HepG2 (cell line): ENCODE data around the gene NRBF2.

Experiments used
- AGO2 ChIP-seq: fragments of 200-400 bp; formaldehyde crosslinking; optimal IDR thresholded peaks from 2 replicates; pipeline ENCODE3; 2017; ENCODE audit warnings: mild to moderate bottlenecking, low read depth, low read length, moderate library complexity
- CTCF ChIP-seq: sonication (generic); formaldehyde crosslinking; IDR thresholded peaks from 2 replicates; pipeline ENCODE4 v1.5.0; 2020; ENCODE audit warnings: mild to moderate bottlenecking, missing genetic modification reagents, moderate library complexity
- ZFP37 ChIP-seq: sonication (generic); formaldehyde crosslinking; IDR thresholded peaks from 2 replicates; pipeline ENCODE4 v1.4.0; 2020; ENCODE audit warnings: missing genetic modification reagents, borderline replicate concordance

DNA sequence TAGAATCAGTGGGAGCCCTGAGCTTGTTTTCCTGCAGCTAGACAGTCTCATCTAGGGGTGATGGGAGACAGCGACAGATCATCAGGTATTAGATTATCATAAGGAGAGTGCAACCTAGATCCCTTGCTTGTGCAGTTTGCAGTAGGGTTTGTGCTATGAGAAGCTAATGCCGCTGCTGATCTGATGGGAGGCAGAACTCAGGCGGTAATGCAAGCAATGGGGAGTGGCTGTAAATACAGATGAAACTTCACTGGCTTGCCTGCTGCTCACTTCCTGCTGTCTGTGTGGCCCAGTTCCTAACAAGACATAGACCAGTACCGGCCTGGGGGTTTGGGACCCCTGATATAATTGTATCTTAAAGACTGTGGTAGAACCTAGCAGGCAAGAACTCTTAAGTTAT, 17.6 kb downstream of the NRBF2 start:
- TF ChIP-seq CTCF (CRISPR knock-in tag) (no peak), AGO2 (no peak), ZFP37 (CRISPR knock-in tag) (no peak)
